B cell (primary cell): Measurements from ENCODE around the gene TLR10. TPM values are rescaled to one million over a fixed set of nuclear protein-coding genes. Genes with fewer than 3 reads are reported as not detected.

Experiments used
- ATAC-seq: fragments of 200-7000 bp; cut with Tn5 transposase; one replicate; pipeline ENCODE4 v1.10.0; 2021; ENCODE audit warnings: low read depth, mild to moderate bottlenecking, moderate number of reproducible peaks, moderate library complexity
- CTCF ChIA-PET: fragments of 350-600 bp; sonication (Branson Sonifier 250); formaldehyde crosslinking; loops from one replicate; lab custom pipeline; 2021; ENCODE audit warnings: antibody characterized with exemption, inconsistent platforms; lab: Charles Lee
- POLR2A ChIA-PET: fragments of 350-600 bp; sonication (Branson Sonifier 250); formaldehyde crosslinking; loops from one replicate; lab custom pipeline; 2021; ENCODE audit warnings: antibody characterized with exemption; lab: Charles Lee
- DNase-seq: peaks from one replicate; pipeline ENCODE4 v3.0.0; 2013
- H2AFZ ChIP-seq: 2 replicates; pipeline ENCODE4 v1.6.1; 2012; ENCODE audit warnings: mild to moderate bottlenecking, low read depth, low read length; ENCODE audit not compliant: insufficient read depth, poor library complexity, severe bottlenecking
- H3K27ac ChIP-seq, 2 donors: 1 replicate in 1 of 2; 2 replicates in 1 of 2; pipeline ENCODE4 v1.5.1; 2012 to 2013; ENCODE audit warnings: low read length in 2 of 2, mild to moderate bottlenecking in 2 of 2, moderate library complexity in 1 of 2
- H3K27me3 ChIP-seq, 4 experiments: fragments of 200-600 bp in 1 of 4; sonication (generic) in 1 of 4; replicated peaks in 1 of 4; 1 replicate in 2 of 4; 2 replicates in 2 of 4; pipeline versions ENCODE4 v1.6.1 to v1.7.0; 2013 to 2016; ENCODE audit warnings: low read length in 3 of 4, mild to moderate bottlenecking in 2 of 4, mixed read lengths in 1 of 4, moderate library complexity in 1 of 4; ENCODE audit not compliant: insufficient read depth in 4 of 4, control insufficient read depth in 3 of 4; ENCODE audit errors: control extremely low read depth in 1 of 4
- H3K36me3 ChIP-seq, 2 experiments: replicated peaks in 1 of 2; 1 replicate in 1 of 2; 2 replicates in 1 of 2; pipeline versions ENCODE4 v1.6.1 to v1.7.1; 2013; ENCODE audit warnings: low read length in 1 of 2; ENCODE audit not compliant: insufficient read depth in 2 of 2, control insufficient read depth in 1 of 2; ENCODE audit errors: control extremely low read depth in 1 of 2, extremely low read depth in 1 of 2
- H3K4me1 ChIP-seq, 2 donors: fragments of 200-600 bp in 1 of 2; sonication (generic) in 1 of 2; 1 replicate in 1 of 2; 2 replicates in 1 of 2; pipeline versions ENCODE4 v1.5.1 to v1.6.1; 2013 to 2017; ENCODE audit warnings: low read length in 2 of 2; ENCODE audit not compliant: control insufficient read depth in 2 of 2, insufficient read depth in 2 of 2
- H3K4me2 ChIP-seq: replicated peaks from 2 replicates; pipeline ENCODE3; 2012; ENCODE audit warnings: mild to moderate bottlenecking, low read depth, low read length; ENCODE audit not compliant: poor library complexity, severe bottlenecking
- H3K4me3 ChIP-seq, 5 experiments: fragments of 200-600 bp in 1 of 5; sonication (generic) in 1 of 5; 1 replicate in 3 of 5; 2 replicates in 2 of 5; pipeline versions ENCODE4 v1.5.1 to v1.7.0; 2011 to 2016; ENCODE audit warnings: low read length in 4 of 5, mild to moderate bottlenecking in 4 of 5, low read depth in 2 of 5, control low read depth in 1 of 5, moderate library complexity in 1 of 5; ENCODE audit not compliant: insufficient read depth in 1 of 5; ENCODE audit errors: control extremely low read depth in 1 of 5, extremely low read depth in 1 of 5
- H3K79me2 ChIP-seq: fragments of 200-600 bp; sonication (generic); one replicate; pipeline ENCODE4 v1.6.0; 2016; ENCODE audit warnings: low read length; ENCODE audit not compliant: control insufficient read depth, insufficient read depth
- H3K9ac ChIP-seq: fragments of 200-600 bp; sonication (generic); 2 replicates; pipeline ENCODE4 v1.6.1; 2017; ENCODE audit warnings: mild to moderate bottlenecking, low read length, moderate library complexity
- H3K9me3 ChIP-seq, 3 donors: one replicate each; pipeline versions ENCODE4 v1.6.1 to v1.7.1; 2013; ENCODE audit warnings: low read length in 2 of 3; ENCODE audit not compliant: control insufficient read depth in 2 of 3, insufficient read depth in 1 of 3; ENCODE audit errors: control extremely low read depth in 1 of 3
- H4K20me1 ChIP-seq: 2 replicates; pipeline ENCODE4 v1.6.0; 2012; ENCODE audit warnings: mild to moderate bottlenecking, low read length; ENCODE audit not compliant: insufficient read depth, control insufficient read depth, poor library complexity, severe bottlenecking
- H3K27ac Mint-ChIP-seq: one replicate; pipeline ENCODE4 v1.8.0; 2021; ENCODE audit warnings: mixed read lengths
- H3K27me3 Mint-ChIP-seq: one replicate; pipeline ENCODE4 v1.8.0; 2021; ENCODE audit warnings: mixed read lengths
- H3K4me1 Mint-ChIP-seq: one replicate; pipeline ENCODE4 v1.8.0; 2021; ENCODE audit warnings: mixed read lengths
- H3K4me3 Mint-ChIP-seq: one replicate; pipeline ENCODE4 v1.8.0; 2021; ENCODE audit warnings: mixed read lengths
- H3K9me3 Mint-ChIP-seq: one replicate; pipeline ENCODE4 v1.8.0; 2022; ENCODE audit warnings: mixed read lengths; ENCODE audit not compliant: insufficient read depth
- EZH2 ChIP-seq: IDR thresholded peaks from 2 replicates; pipeline ENCODE4 v1.6.1; 2012; ENCODE audit warnings: borderline replicate concordance, low read depth, mild to moderate bottlenecking, moderate library complexity, low read length; ENCODE audit not compliant: insufficient read depth, poor library complexity, severe bottlenecking
- WGBS: methylation state at CpG from one replicate; pipeline ENCODE4 v1.1.5; 2013; ENCODE audit warnings: missing lambda C conversion rate; ENCODE audit not compliant: insufficient coverage; 5-methylcytosine and 5-hydroxymethylcytosine counted together
- intact Hi-C: fragments of 100-400 bp; cut with micrococcal nuclease; formaldehyde crosslinking; loops from one replicate; pipeline ENCODE4 v1.10.0; 2022
- polyA plus RNA-seq: library from polyadenylated mRNA; depleted of rRNA; stranded (reverse); fragments of >200 nt; gene quantifications from 2 replicates; pipeline ENCODE4 v1.2.3, GENCODE V29; 2012
- total RNA-seq, 2 donors: library from RNA; stranded (reverse); fragments of 120-200 nt in 1 of 2; gene quantifications; 1 replicate in 1 of 2; 2 replicates in 1 of 2; pipeline versions ENCODE4 v1.2.3 to v1.2.4, GENCODE V29; 2013 to 2022
- TF ChIP-seq, protein P1 (sequence below): fragments of 200-600 bp; IDR thresholded peaks from one replicate; pipeline ENCODE4 v1.8.0; 2022; ENCODE audit warnings: antibody characterized with exemption, mild to moderate bottlenecking

TLR10 gene
- total and polyA plus RNA-seq, 2 donors (not counting 1 experiment from before 2014, with no cell fraction given) = 48.0 to 51.5 TPM

DNA sequence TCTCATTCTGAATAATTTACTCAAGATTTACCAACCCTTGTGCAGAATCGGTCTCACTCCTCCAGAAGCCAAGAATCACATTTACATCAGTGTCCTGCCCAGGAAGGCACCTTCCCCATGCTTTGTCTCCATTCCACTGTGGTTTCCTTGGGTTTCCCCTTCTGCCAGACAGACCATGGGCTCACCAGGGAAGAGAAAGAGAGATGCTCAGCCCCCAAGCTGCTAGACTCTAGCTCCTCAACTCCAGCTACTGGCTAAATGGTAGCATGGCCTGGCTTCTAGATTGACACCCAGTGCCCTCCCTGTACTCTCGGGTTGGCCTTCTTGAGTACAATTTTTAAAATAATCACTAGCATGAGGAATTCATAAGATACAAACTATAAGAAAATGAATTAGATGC is 12.9 kb downstream of the TLR10 start:
- Histone ChIP-seq H4K20me1 (no peaks in the 10 kb centered on the region), H3K36me3 (peaks cover 7 to 17% of the 10 kb centered on the region in 2 experiments), H3K27me3 (no peaks in the 10 kb centered on the region), H3K4me2 (peak overlapping the region; percentile 52), H2AFZ (no peak overlapping the region), H3K27ac (peak overlapping the region in 1 of 2 donors; percentile 66), H3K9me3 (peaks cover 4 to 16% (median 11%) of the 10 kb centered on the region in 3 donors), H3K79me2 (peaks cover 90% of the 10 kb centered on the region), H3K9ac (no peak overlapping the region), H3K4me1 (peaks cover 44 to 48% of the 10 kb centered on the region in 2 donors), H3K4me3 (no peak overlapping the region)
- Mint-ChIP-seq H3K27ac (peak overlapping the region; percentile 84), H3K4me1 (peaks cover 78% of the 10 kb centered on the region), H3K9me3 (peaks cover 8% of the 10 kb centered on the region), H3K27me3 (no peaks in the 10 kb centered on the region), H3K4me3 (no peak overlapping the region)
- TF ChIP-seq, protein P1, sequence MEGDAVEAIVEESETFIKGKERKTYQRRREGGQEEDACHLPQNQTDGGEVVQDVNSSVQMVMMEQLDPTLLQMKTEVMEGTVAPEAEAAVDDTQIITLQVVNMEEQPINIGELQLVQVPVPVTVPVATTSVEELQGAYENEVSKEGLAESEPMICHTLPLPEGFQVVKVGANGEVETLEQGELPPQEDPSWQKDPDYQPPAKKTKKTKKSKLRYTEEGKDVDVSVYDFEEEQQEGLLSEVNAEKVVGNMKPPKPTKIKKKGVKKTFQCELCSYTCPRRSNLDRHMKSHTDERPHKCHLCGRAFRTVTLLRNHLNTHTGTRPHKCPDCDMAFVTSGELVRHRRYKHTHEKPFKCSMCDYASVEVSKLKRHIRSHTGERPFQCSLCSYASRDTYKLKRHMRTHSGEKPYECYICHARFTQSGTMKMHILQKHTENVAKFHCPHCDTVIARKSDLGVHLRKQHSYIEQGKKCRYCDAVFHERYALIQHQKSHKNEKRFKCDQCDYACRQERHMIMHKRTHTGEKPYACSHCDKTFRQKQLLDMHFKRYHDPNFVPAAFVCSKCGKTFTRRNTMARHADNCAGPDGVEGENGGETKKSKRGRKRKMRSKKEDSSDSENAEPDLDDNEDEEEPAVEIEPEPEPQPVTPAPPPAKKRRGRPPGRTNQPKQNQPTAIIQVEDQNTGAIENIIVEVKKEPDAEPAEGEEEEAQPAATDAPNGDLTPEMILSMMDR = no peak
- TF ChIP-seq EZH2 = no peak
- ATAC-seq = no peak
- intact Hi-C loops = loop anchor here (10.0 kb wide), 1 partner anchor 1535 kb away; no protein-coding TSS in a partner anchor
- ChIA-PET POLR2A (interaction anchor here (0.7 to 1.7 kb wide), 4 partner anchors 11 to 91 kb away, joined by 4 to 9 read pairs (median 4); partner anchors contain the start of genes TLR1 and TLR10), CTCF (interaction anchor here (1.4 to 19.2 kb wide), 3 partner anchors 10 to 590 kb away, joined by 3 to 620 read pairs (median 35); partner anchors contain the start of gene TLR10)
- DNase-seq = no peak
- WGBS = no CpG with 5 or more reads among the region's 2 CpGs

DNA sequence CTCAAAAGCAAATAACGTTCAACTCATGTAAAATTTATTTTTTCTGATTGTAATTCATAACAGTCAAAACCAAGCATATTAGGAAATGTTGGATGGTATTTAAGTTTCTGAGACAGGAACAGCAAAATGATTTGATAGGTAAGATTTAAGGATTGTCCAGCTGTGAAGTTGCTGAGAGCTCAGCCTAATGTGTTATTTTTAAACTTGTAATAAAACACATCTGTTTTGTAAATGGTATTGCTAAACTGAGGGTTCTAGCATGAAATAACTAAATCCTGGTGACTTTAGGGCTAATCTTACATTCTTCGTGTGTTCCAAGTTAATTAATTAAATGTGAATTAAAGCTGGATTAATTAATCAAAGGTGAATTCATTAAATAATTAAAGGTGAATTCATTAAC is 13.3 kb downstream of the TLR10 start:
- peaks cover 90% of the 10 kb centered on the region for H3K79me2 ChIP-seq
- Mint-ChIP-seq H3K4me3 (peak overlapping the region; percentile 73), H3K4me1 (peaks cover 76% of the 10 kb centered on the region), H3K27me3 (no peaks in the 10 kb centered on the region), H3K27ac (peak overlapping the region; percentile 89), H3K9me3 (peaks cover 6% of the 10 kb centered on the region)
- no peak overlapping the region for H2AFZ ChIP-seq
- no peak for TF ChIP-seq EZH2
- TF ChIP-seq, protein P1 = no peak
- peaks cover 7 to 13% of the 10 kb centered on the region in 2 experiments for H3K36me3 ChIP-seq
- DNase-seq (no peak), ATAC-seq (no peak)
- no peaks in the 10 kb centered on the region for H4K20me1 ChIP-seq
- no CpG with 5 or more reads among the region's 2 CpGs for WGBS
- H3K4me1 ChIP-seq = peaks cover 48 to 52% of the 10 kb centered on the region in 2 donors
- ChIA-PET POLR2A (interaction anchor here (1.6 to 1.7 kb wide), 2 partner anchors 13 to 35 kb away, joined by 4 to 9 read pairs; partner anchors contain the start of genes TLR1 and TLR10), CTCF (interaction anchor here (1.2 to 19.2 kb wide), 5 partner anchors 9 to 590 kb away, joined by 3 to 620 read pairs (median 7); partner anchors contain the start of genes TLR1 and TLR10)
- no peak overlapping the region for H3K9ac ChIP-seq
- intact Hi-C loops = loop anchor here (10.0 kb wide), 1 partner anchor 1535 kb away; no protein-coding TSS in a partner anchor
- peaks cover 4 to 16% (median 8%) of the 10 kb centered on the region in 3 donors for H3K9me3 ChIP-seq
- H3K27ac ChIP-seq = peak overlapping the region in 1 of 2 donors; percentile 66
- H3K4me3 ChIP-seq = no peak overlapping the region
- peak overlapping the region; percentile 52 for H3K4me2 ChIP-seq
- H3K27me3 ChIP-seq = no peaks in the 10 kb centered on the region
